Spleen (tissue), 11 donors: Measurements from ENCODE around the gene SIGLEC9. TPM values are rescaled to one million over a fixed set of nuclear protein-coding genes. Genes with fewer than 3 reads are reported as not detected.

Source experiments
- DNase-seq: peaks from one replicate; pipeline ENCODE4 v3.0.0-alpha.2; 2020
- H3K27ac ChIP-seq, 8 donors: fragments of 200-600 bp; sonication (generic) in 7 of 8; 1 replicate in 4 of 8; 2 replicates in 4 of 8; pipeline versions ENCODE4 v1.5.0 to v1.8.0; 2016 to 2021; ENCODE audit warnings: inconsistent platforms in 4 of 8, mild to moderate bottlenecking in 4 of 8, moderate library complexity in 1 of 8
- H3K27me3 ChIP-seq, 7 donors: fragments of 200-600 bp; sonication (generic) in 6 of 7; replicated peaks in 1 of 7; 1 replicate in 4 of 7; 2 replicates in 3 of 7; pipeline versions ENCODE4 v1.5.0 to v1.8.0; 2016 to 2021; ENCODE audit warnings: inconsistent platforms in 3 of 7, mild to moderate bottlenecking in 1 of 7
- H3K36me3 ChIP-seq, 6 donors: fragments of 200-600 bp; sonication (generic) in 5 of 6; 1 replicate in 4 of 6; 2 replicates in 2 of 6; pipeline versions ENCODE4 v1.5.0 to v1.8.0; 2016 to 2021; ENCODE audit warnings: inconsistent platforms in 2 of 6
- H3K4me1 ChIP-seq, 6 donors: fragments of 200-600 bp; sonication (generic) in 5 of 6; 1 replicate in 3 of 6; 2 replicates in 3 of 6; pipeline versions ENCODE4 v1.5.0 to v1.8.0; 2016 to 2021; ENCODE audit warnings: inconsistent platforms in 3 of 6
- H3K4me3 ChIP-seq, 8 donors: fragments of 200-600 bp; sonication (generic) in 7 of 8; 1 replicate in 4 of 8; 2 replicates in 4 of 8; pipeline versions ENCODE4 v1.5.0 to v1.8.0; 2016 to 2021; ENCODE audit warnings: inconsistent platforms in 4 of 8, mild to moderate bottlenecking in 4 of 8, moderate library complexity in 2 of 8
- H3K9me3 ChIP-seq, 8 donors: fragments of 200-600 bp; sonication (generic) in 7 of 8; 1 replicate in 4 of 8; 2 replicates in 4 of 8; pipeline versions ENCODE4 v1.5.0 to v1.8.0; 2016 to 2021; ENCODE audit warnings: inconsistent platforms in 4 of 8
- CTCF ChIP-seq, 11 experiments: fragments of 200-600 bp in 7 of 11; fragments of 450-650 bp in 4 of 11; sonication (generic) in 4 of 11; IDR thresholded peaks in 8 of 11; conservative IDR thresholded peaks in 3 of 11; 1 replicate in 7 of 11; 2 replicates in 4 of 11; pipeline versions ENCODE4 v1.4.0 to v1.8.0; 2016 to 2021; ENCODE audit warnings: antibody characterized with exemption in 11 of 11, inconsistent platforms in 4 of 11, mild to moderate bottlenecking in 1 of 11
- POLR2A ChIP-seq, 3 donors: fragments of 450-650 bp; IDR thresholded peaks; one replicate each; pipeline ENCODE4 v1.5.1; 2017; ENCODE audit warnings: antibody characterized with exemption in 3 of 3, mild to moderate bottlenecking in 1 of 3
- POLR2AphosphoS5 ChIP-seq, 3 donors: sonication (generic); formaldehyde crosslinking; IDR thresholded peaks; one replicate each; pipeline ENCODE4 v1.5.1; 2017; ENCODE audit warnings: antibody characterized with exemption in 3 of 3
- WGBS, 5 donors: extraction: QIAGEN DNeasy Blood & Tissue Kit in 3 of 5; methylation state at CpG; one replicate each; pipeline versions ENCODE4 v1.1.5 to v1.1.7; 2013 to 2018; 5-methylcytosine and 5-hydroxymethylcytosine counted together
- intact Hi-C: fragments of 100-400 bp; cut with DNase I; formaldehyde crosslinking; loops from one replicate; pipeline ENCODE4 v1.15.0; 2023; ENCODE audit warnings: low total_unique reads
- polyA plus RNA-seq, 3 donors: library from polyadenylated mRNA; stranded (reverse); fragments of 200-250 nt; gene quantifications; one replicate each; pipeline ENCODE4 v1.2.1, GENCODE V29; 2013
- total RNA-seq, 7 donors: library from RNA; depleted of rRNA in 3 of 7; stranded (reverse); fragments of >200 nt in 3 of 7; fragmentation: NEBNext Ultra II Directional in 4 of 7; extraction: Animal tissue kit (Norgen Biotek cat#: 25700) in 4 of 7; gene quantifications; one replicate each; pipeline versions ENCODE4 v1.1.0 to v1.2.1, GENCODE V29; 2016 to 2021
- donor health status: healthy with polysubstance abuse.
- donor health status: DM: no; HTN: no; CAD: no; lungs with moderate emphysema.
- donor health status: DM: no; HTN: no; CAD: no.
- donor health status: Bipolar disorder and iron deficiency.
- donor health status: healthy.
- donor health status: DM: no; HTN: no; CAD: no.
- donor health status: DM: yes; HTN: yes; CAD: no.

The SIGLEC9 gene
- total and polyA plus RNA-seq, 10 donors, result 4.6 to 81.3 (median 37.8) TPM

GRCh38 chr19:51108805-51109146, 15.9 kb upstream of the SIGLEC9 start:
- peaks cover 0 to 4% (median 0%) of the 10 kb centered on the region in 7 donors for H3K27me3 ChIP-seq
- intact Hi-C loops, result no loop called here
- peak overlapping the region; percentile 74 to 96 (median 84) for H3K4me3 ChIP-seq
- peaks cover 0 to 21% (median 4%) of the 10 kb centered on the region in 6 donors for H3K36me3 ChIP-seq
- no peak for DNase-seq
- TF ChIP-seq POLR2AphosphoS5 (IDR thresholded peaks at IDR 0.05) (no peak), CTCF (IDR thresholded peaks at IDR 0.05 in 8 of 11, conservative IDR thresholded peaks at IDR 0.05 in 3 of 11) (peak in 1 of 11 experiments; percentile 25), POLR2A (IDR thresholded peaks at IDR 0.05) (no peak)
- H3K27ac ChIP-seq, result peak overlapping the region in 7 of 8 donors; percentile 32 to 86 (median 78)
- 2 to 6% (median 4%) methylated on average over 14 to 15 of the region's 15 CpGs for WGBS, 5 donors
- peaks cover 10 to 68% (median 19%) of the 10 kb centered on the region in 6 donors for H3K4me1 ChIP-seq
- no peaks in the 10 kb centered on the region for H3K9me3 ChIP-seq

- intact Hi-C loops, result no loop called here
- no peak for DNase-seq
- 60 to 74% (median 71%) methylated on average over 1 of the region's 1 CpG for WGBS, 5 donors
- Histone ChIP-seq H3K36me3 (peaks cover 0 to 4% (median 0%) of the 10 kb centered on the region in 6 donors), H3K9me3 (no peaks in the 10 kb centered on the region), H3K27me3 (peaks cover 0 to 11% (median 0%) of the 10 kb centered on the region in 7 donors), H3K4me1 (peaks cover 10 to 75% (median 22%) of the 10 kb centered on the region in 6 donors), H3K4me3 (no peak overlapping the region), H3K27ac (no peak overlapping the region)
- TF ChIP-seq CTCF (IDR thresholded peaks at IDR 0.05 in 8 of 11, conservative IDR thresholded peaks at IDR 0.05 in 3 of 11), result no peak
- TF ChIP-seq POLR2A (IDR thresholded peaks at IDR 0.05), result no peak
- TF ChIP-seq POLR2AphosphoS5 (IDR thresholded peaks at IDR 0.05), result no peak
These were observed 14.1 kb upstream of the SIGLEC9 start for GRCh38 chr19:51110666-51110971.

- Histone ChIP-seq H3K27me3 (peaks cover 0 to 15% (median 0%) of the 10 kb centered on the region in 7 donors), H3K27ac (peak overlapping the region in 2 of 8 donors; percentile 87 to 90), H3K36me3 (no peaks in the 10 kb centered on the region), H3K4me3 (no peak overlapping the region), H3K9me3 (no peaks in the 10 kb centered on the region), H3K4me1 (peaks cover 10 to 68% (median 21%) of the 10 kb centered on the region in 6 donors)
- TF ChIP-seq POLR2A (IDR thresholded peaks at IDR 0.05) (no peak), POLR2AphosphoS5 (IDR thresholded peaks at IDR 0.05) (no peak), CTCF (IDR thresholded peaks at IDR 0.05 in 8 of 11, conservative IDR thresholded peaks at IDR 0.05 in 3 of 11) (peak in 3 of 11 experiments; percentile 8 to 22 (median 8))
- WGBS, 5 donors, result 52 to 69% (median 58%) methylated on average over 6 of the region's 6 CpGs
- intact Hi-C loops, result no loop called here
- DNase-seq, result no peak
These were observed 13.1 kb upstream of the SIGLEC9 start for GRCh38 chr19:51111606-51112005.

GRCh38 chr19:51114087-51114729, 10.5 kb upstream of the SIGLEC9 start:
- WGBS, 5 donors, result 65 to 71% (median 69%) methylated on average over 6 of the region's 6 CpGs

More at GRCh38 chr19:51114087-51114729, 10.5 kb upstream of the SIGLEC9 start:
- H3K4me3 ChIP-seq, result no peak overlapping the region
- no peaks in the 10 kb centered on the region for H3K9me3 ChIP-seq
- intact Hi-C loops, result no loop called here
- peaks cover 0 to 15% (median 0%) of the 10 kb centered on the region in 7 donors for H3K27me3 ChIP-seq
- H3K4me1 ChIP-seq, result peaks cover 0 to 49% (median 5%) of the 10 kb centered on the region in 6 donors
- DNase-seq, result no peak
- H3K27ac ChIP-seq, result peak overlapping the region in 7 of 8 donors; percentile 28 to 90 (median 81)
- no peak for TF ChIP-seq POLR2AphosphoS5 (IDR thresholded peaks at IDR 0.05)
- no peak for TF ChIP-seq CTCF (IDR thresholded peaks at IDR 0.05 in 8 of 11, conservative IDR thresholded peaks at IDR 0.05 in 3 of 11)
- no peak for TF ChIP-seq POLR2A (IDR thresholded peaks at IDR 0.05)
- H3K36me3 ChIP-seq, result no peaks in the 10 kb centered on the region
